Activated CD4-positive, alpha-beta T cell treated with anti-CD3 and anti-CD28 coated beads, Interleukin-2, amount 10 ng/mL, durations not matched to agents 7 days and 5 days (primary cell): ENCODE results near the gene PTPRT. TPM values are rescaled to one million over a fixed set of nuclear protein-coding genes. Genes with fewer than 3 reads are reported as not detected.
"Not testable (repeated sequence)": the region's sequence is repeated elsewhere in the genome, so short reads cannot be mapped to it uniquely, and the experiment has no call there.

Source experiments
- CTCF ChIA-PET: fragments of 350-600 bp; sonication (Branson Sonifier 250); formaldehyde crosslinking; loops from one replicate; lab custom pipeline; 2021; ENCODE audit warnings: antibody characterized with exemption; lab: Charles Lee
- POLR2A ChIA-PET: fragments of 350-600 bp; sonication (Branson Sonifier 250); formaldehyde crosslinking; loops from one replicate; lab custom pipeline; 2021; ENCODE audit warnings: antibody characterized with exemption; lab: Charles Lee
- DNase-seq: peaks from one replicate; pipeline ENCODE4 v3.0.0-alpha.2; 2020
- H3K27ac Mint-ChIP-seq: one replicate; pipeline ENCODE4 v1.8.0; 2021; ENCODE audit warnings: mild to moderate bottlenecking, moderate library complexity, mixed read lengths
- H3K27me3 Mint-ChIP-seq: one replicate; pipeline ENCODE4 v1.8.0; 2021; ENCODE audit warnings: mixed read lengths
- H3K36me3 Mint-ChIP-seq: one replicate; pipeline ENCODE4 v1.8.0; 2021; ENCODE audit warnings: low read depth, mixed read lengths
- H3K4me1 Mint-ChIP-seq: one replicate; pipeline ENCODE4 v1.8.0; 2021; ENCODE audit warnings: mixed read lengths
- H3K4me3 Mint-ChIP-seq: one replicate; pipeline ENCODE4 v1.8.0; 2021; ENCODE audit warnings: mild to moderate bottlenecking, moderate library complexity, mixed read lengths
- H3K9me3 Mint-ChIP-seq: one replicate; pipeline ENCODE4 v1.8.0; 2021; ENCODE audit warnings: mixed read lengths
- total RNA-seq, 2 experiments: library from RNA; stranded (reverse); gene quantifications; one replicate each; pipeline ENCODE4 v1.2.3, GENCODE V29; 2021

PTPRT gene
- total RNA-seq, 2 experiments from 2014 or later: not detected

DNA sequence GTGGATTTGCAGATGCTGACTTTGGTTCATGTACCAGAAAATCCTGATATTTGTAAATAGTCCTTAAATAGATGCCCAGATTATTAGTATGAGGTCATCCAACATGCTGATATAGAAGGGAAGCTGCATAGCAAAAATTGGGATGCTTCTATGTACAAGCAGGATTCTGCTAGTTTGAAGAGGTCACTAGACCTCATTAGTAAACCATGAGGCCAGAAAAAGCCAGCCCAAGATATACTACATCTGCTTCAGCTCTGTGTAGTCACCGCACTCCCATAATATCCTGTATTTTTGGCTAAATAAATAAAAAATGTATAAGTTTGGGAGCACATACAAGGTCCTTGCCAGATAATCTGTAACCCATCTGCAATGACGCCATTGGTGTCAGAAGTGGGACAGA is 13.0 kb downstream of the PTPRT start:
- Mint-ChIP-seq H3K4me3 (no peak overlapping the region), H3K36me3 (no peaks in the 10 kb centered on the region), H3K4me1 (no peaks in the 10 kb centered on the region), H3K27me3 (no peaks in the 10 kb centered on the region), H3K9me3 (no peaks in the 10 kb centered on the region), H3K27ac (no peak overlapping the region)
- POLR2A ChIA-PET: no interaction called here
- CTCF ChIA-PET: no interaction called here
- DNase-seq: no peak

DNA sequence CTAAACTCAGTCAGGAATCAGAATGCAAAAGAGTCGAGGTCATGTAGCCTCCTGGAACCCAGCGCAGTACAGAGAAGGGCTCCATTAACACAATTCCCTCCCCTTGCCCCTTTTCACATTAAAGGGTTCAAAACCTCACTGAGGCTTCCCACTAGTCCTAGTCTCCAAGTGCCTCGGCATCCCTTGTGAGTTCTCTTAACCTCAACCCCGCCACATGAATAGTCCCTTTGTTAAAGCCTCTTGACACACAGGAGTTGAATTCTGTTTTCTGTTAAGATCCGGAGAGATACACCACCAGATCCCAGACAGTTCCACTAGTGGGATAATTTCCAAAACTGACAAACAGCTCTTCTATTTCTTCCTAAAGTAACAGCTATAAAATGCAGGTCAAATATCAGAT is 17.8 kb downstream of the PTPRT start:
- ChIA-PET CTCF (no interaction called here), POLR2A (no interaction called here)
- H3K4me3 Mint-ChIP-seq: no peak overlapping the region
- no peak overlapping the region for H3K27ac Mint-ChIP-seq
- no peaks in the 10 kb centered on the region for H3K36me3 Mint-ChIP-seq
- no peak for DNase-seq
- H3K4me1 Mint-ChIP-seq: no peaks in the 10 kb centered on the region
- no peaks in the 10 kb centered on the region for H3K27me3 Mint-ChIP-seq
- no peaks in the 10 kb centered on the region for H3K9me3 Mint-ChIP-seq

GRCh38 chr20:43170771-43171170 is 18.9 kb downstream of the PTPRT start:
- no peaks in the 10 kb centered on the region for H3K27me3 Mint-ChIP-seq
- H3K36me3 Mint-ChIP-seq: no peaks in the 10 kb centered on the region
- no peak for DNase-seq
- H3K4me1 Mint-ChIP-seq: no peaks in the 10 kb centered on the region
- H3K9me3 Mint-ChIP-seq: no peaks in the 10 kb centered on the region
- ChIA-PET CTCF (no interaction called here), POLR2A (no interaction called here)
- H3K4me3 Mint-ChIP-seq: no peak overlapping the region
- H3K27ac Mint-ChIP-seq: no peak overlapping the region

- no peak for DNase-seq
- ChIA-PET POLR2A (no interaction called here), CTCF (interaction anchor here (0.7 kb wide), 1 partner anchor 1231 kb away, joined by 3 read pairs; no protein-coding TSS in a partner anchor)
- H3K9me3 Mint-ChIP-seq: no peaks in the 10 kb centered on the region
- no peak overlapping the region for H3K27ac Mint-ChIP-seq
- no peak overlapping the region for H3K4me3 Mint-ChIP-seq
- H3K27me3 Mint-ChIP-seq: no peaks in the 10 kb centered on the region
- no peaks in the 10 kb centered on the region for H3K4me1 Mint-ChIP-seq
- H3K36me3 Mint-ChIP-seq: no peaks in the 10 kb centered on the region
Measured at GRCh38 chr20:43167615-43168014, 22.1 kb downstream of the PTPRT start.

DNA sequence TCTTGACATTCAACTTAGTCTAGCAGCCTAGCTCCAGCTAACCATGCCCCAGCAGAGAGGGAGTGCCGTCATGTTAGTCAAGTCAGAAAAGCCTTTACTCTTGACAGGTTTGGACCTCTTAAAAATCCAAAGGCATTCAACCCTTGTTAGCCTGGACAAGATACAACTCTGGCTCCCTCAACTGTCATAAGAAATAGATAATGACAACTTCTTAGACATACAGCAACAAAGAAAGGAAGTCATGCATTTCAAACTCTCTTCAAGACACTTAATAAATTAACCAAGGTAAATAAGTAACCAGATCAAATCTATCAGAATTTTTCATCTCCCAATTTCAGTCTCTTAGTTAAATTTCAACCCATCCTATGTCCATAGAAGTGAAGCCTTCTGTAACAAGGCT is 22.7 kb downstream of the PTPRT start:
- POLR2A ChIA-PET: no interaction called here
- H3K27ac Mint-ChIP-seq: no peak overlapping the region
- H3K4me1 Mint-ChIP-seq: no peaks in the 10 kb centered on the region
- no peaks in the 10 kb centered on the region for H3K9me3 Mint-ChIP-seq
- no peak overlapping the region for H3K4me3 Mint-ChIP-seq
- H3K27me3 Mint-ChIP-seq: no peaks in the 10 kb centered on the region
- H3K36me3 Mint-ChIP-seq: no peaks in the 10 kb centered on the region
- no peak for DNase-seq
- CTCF ChIA-PET: interaction anchor here (0.7 kb wide), 1 partner anchor 1231 kb away, joined by 3 read pairs; no protein-coding TSS in a partner anchor

- Mint-ChIP-seq H3K27ac (no peak overlapping the region), H3K9me3 (no peaks in the 10 kb centered on the region), H3K4me3 (no peak overlapping the region), H3K4me1 (no peaks in the 10 kb centered on the region), H3K36me3 (no peaks in the 10 kb centered on the region), H3K27me3 (no peaks in the 10 kb centered on the region)
- ChIA-PET POLR2A (no interaction called here), CTCF (no interaction called here)
- no peak for DNase-seq
Measured at GRCh38 chr20:43165611-43166010, 24.1 kb downstream of the PTPRT start.

GRCh38 chr20:43164736-43165135 is 25.0 kb downstream of the PTPRT start:
- POLR2A ChIA-PET: not testable (repeated sequence)

GRCh38 chr20:43161716-43162115 is 28.0 kb downstream of the PTPRT start:
- Mint-ChIP-seq H3K27ac (no peak overlapping the region), H3K9me3 (peaks cover 3% of the 10 kb centered on the region), H3K27me3 (no peaks in the 10 kb centered on the region), H3K4me1 (no peaks in the 10 kb centered on the region), H3K36me3 (no peaks in the 10 kb centered on the region), H3K4me3 (no peak overlapping the region)
- ChIA-PET POLR2A (no interaction called here), CTCF (no interaction called here)
- no peak for DNase-seq

More at GRCh38 chr20:43164736-43165135, 25.0 kb downstream of the PTPRT start:
- H3K36me3 Mint-ChIP-seq, H3K9me3 Mint-ChIP-seq, H3K4me1 Mint-ChIP-seq, CTCF ChIA-PET, H3K27ac Mint-ChIP-seq, H3K27me3 Mint-ChIP-seq, H3K4me3 Mint-ChIP-seq, DNase-seq: not testable (repeated sequence)

- DNase-seq: no peak
- peaks cover 3% of the 10 kb centered on the region for H3K9me3 Mint-ChIP-seq
- H3K4me3 Mint-ChIP-seq: no peak overlapping the region
- CTCF ChIA-PET: no interaction called here
- H3K27me3 Mint-ChIP-seq: no peaks in the 10 kb centered on the region
- POLR2A ChIA-PET: no interaction called here
- H3K27ac Mint-ChIP-seq: no peak overlapping the region
- H3K4me1 Mint-ChIP-seq: no peaks in the 10 kb centered on the region
- H3K36me3 Mint-ChIP-seq: no peaks in the 10 kb centered on the region
Measured at GRCh38 chr20:43160941-43161340, 28.8 kb downstream of the PTPRT start.

- CTCF ChIA-PET: no interaction called here
- H3K36me3 Mint-ChIP-seq: no peaks in the 10 kb centered on the region
- no peaks in the 10 kb centered on the region for H3K4me1 Mint-ChIP-seq
- H3K9me3 Mint-ChIP-seq: peaks cover 3% of the 10 kb centered on the region
- no peak for DNase-seq
- POLR2A ChIA-PET: no interaction called here
- no peak overlapping the region for H3K4me3 Mint-ChIP-seq
- H3K27ac Mint-ChIP-seq: no peak overlapping the region
- H3K27me3 Mint-ChIP-seq: no peaks in the 10 kb centered on the region
Measured at GRCh38 chr20:43159994-43160393, 29.7 kb downstream of the PTPRT start.

- Mint-ChIP-seq H3K27ac (no peak overlapping the region), H3K27me3 (no peaks in the 10 kb centered on the region), H3K36me3 (no peaks in the 10 kb centered on the region), H3K4me1 (no peaks in the 10 kb centered on the region), H3K9me3 (peaks cover 3% of the 10 kb centered on the region), H3K4me3 (no peak overlapping the region)
- DNase-seq: no peak
- ChIA-PET CTCF (no interaction called here), POLR2A (no interaction called here)
Measured at GRCh38 chr20:43155366-43156100, 34.2 kb downstream of the PTPRT start.

GRCh38 chr20:43151901-43152300 is 37.8 kb downstream of the PTPRT start:
- ChIA-PET POLR2A (no interaction called here), CTCF (no interaction called here)
- H3K4me1 Mint-ChIP-seq: no peaks in the 10 kb centered on the region
- no peak for DNase-seq
- H3K36me3 Mint-ChIP-seq: no peaks in the 10 kb centered on the region
- no peaks in the 10 kb centered on the region for H3K9me3 Mint-ChIP-seq
- H3K27me3 Mint-ChIP-seq: no peaks in the 10 kb centered on the region
- no peak overlapping the region for H3K27ac Mint-ChIP-seq
- H3K4me3 Mint-ChIP-seq: no peak overlapping the region

DNA sequence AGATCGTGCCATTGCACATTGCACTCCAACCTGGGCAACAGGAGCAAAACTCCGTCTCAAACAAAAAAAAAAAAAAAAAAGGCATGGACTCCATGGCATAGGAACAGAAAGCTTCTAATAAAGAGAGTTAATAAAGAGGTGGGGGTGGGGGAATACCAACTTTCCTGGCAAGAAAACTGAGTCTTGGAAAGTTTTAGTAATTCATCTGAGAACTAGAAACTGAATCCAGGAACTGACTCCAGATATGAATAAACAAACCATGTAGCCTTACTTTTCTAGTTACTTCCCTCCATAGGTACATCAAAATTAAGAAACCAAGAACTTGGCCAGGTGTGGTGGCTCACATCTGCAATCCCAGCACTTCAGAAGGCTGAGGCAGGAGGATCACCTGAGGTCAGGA is 38.5 kb downstream of the PTPRT start:
- Mint-ChIP-seq H3K4me1 (no peaks in the 10 kb centered on the region), H3K27ac (no peak overlapping the region), H3K36me3 (no peaks in the 10 kb centered on the region), H3K9me3 (no peaks in the 10 kb centered on the region), H3K27me3 (no peaks in the 10 kb centered on the region), H3K4me3 (no peak overlapping the region)
- no peak for DNase-seq
- POLR2A ChIA-PET: no interaction called here
- CTCF ChIA-PET: no interaction called here

DNA sequence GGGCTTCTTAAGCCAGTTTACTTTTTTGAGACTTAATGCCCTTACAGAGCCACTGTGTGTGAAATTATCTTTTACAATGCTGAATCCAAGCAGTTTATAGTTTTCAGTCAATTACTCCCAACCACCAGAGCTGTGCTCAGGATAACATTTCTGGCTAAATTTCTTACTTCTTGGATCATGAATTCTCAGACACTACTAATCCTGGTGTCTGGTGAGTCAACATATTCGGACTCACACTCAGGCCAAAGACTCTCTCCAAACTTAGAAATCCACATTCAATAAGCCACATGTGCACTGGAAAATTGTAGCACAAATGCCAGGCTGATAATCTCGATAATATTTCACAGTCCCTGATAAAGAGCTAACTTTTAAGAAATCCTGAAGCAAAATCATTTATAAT is 49.0 kb downstream of the PTPRT start:
- H3K27ac Mint-ChIP-seq: no peak overlapping the region
- H3K36me3 Mint-ChIP-seq: no peaks in the 10 kb centered on the region
- no peaks in the 10 kb centered on the region for H3K9me3 Mint-ChIP-seq
- H3K27me3 Mint-ChIP-seq: no peaks in the 10 kb centered on the region
- no peaks in the 10 kb centered on the region for H3K4me1 Mint-ChIP-seq
- H3K4me3 Mint-ChIP-seq: no peak overlapping the region
- CTCF ChIA-PET: no interaction called here
- POLR2A ChIA-PET: no interaction called here
- no peak for DNase-seq
